GM11168 (cell line): ENCODE data around the gene STOML2.

ENCODE experiments used
- in situ Hi-C: fragments of 300-500 bp; cut with MboI; formaldehyde crosslinking; loops from one replicate; pipeline ENCODE4 v1.12.0; 2022; ENCODE audit warnings: low sequenced_read_pairs; ENCODE audit not compliant: unreplicated experiment

STOML2 gene

DNA sequence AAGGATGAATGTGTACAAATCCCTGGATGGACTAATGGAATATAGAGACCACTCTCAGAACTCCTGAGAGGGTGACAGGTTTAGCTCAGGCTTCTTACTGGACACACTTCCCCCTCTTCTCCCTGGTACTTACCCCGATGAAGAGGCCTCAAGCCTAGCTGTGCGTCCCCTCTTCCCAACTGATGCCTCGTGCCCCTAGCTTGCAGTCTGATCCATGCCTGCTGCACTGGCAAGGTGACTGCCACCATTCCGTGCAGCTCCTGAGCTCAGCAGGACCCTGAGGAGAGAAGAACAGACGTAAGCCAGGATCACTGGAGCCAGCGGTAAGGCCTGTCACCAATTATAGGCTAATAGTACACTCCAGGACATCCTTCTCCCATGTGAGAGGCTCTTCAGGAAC lies 5.5 kb upstream of the STOML2 start:
- in situ Hi-C loops: no loop called here

DNA sequence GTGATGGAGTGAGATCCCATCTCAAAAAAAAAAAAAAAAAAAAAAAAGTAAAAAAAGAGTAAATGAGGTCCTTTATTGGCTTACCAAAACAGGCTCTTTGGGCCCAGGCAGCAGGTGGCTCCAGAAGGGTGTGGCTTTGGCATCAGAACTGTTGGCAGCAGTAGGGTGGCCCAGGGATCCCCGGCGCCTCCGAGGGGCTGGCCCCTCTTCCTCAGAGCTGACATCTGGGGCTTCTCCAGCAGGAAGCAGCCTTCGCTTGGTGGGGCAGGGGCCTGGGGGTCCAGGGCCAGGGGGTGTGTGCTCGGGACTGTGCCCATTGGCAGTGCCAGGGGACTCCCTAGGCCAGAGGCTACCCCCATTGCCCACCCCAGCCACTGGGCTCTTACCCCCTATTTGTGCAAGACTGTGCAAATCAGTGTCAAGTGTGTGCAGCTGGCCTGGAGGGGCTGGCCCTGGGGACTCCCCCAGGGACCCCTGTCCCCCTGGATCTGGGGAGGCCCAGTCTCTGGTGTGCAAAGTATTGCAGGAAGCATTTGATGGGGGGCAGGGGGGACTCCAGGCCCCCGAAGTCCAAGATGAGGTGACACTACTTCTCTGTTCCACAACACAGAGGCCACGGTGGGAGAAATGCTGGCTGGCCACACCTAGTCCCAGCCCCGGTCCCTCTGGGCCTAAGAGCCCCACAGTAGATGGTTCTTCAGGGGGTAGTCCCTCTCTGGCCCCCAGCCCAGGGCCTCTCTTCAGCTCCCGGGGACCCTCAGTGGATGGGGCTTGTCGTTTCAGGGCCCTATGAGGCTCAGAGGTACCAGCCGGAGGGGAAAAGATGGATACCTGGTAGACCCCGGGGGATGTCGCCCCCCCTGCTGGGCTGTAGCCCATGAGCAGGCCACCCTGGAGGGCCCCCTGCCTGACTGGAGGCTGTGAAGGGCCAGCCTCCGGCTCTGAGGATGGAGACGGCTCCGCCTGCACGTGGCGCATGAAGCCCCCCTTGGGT lies 4.7 kb upstream of the STOML2 start:
- in situ Hi-C loops: no loop called here

GRCh38 chr9:35106343-35106730 lies 3.4 kb upstream of the STOML2 start:
- in situ Hi-C loops: no loop called here

DNA sequence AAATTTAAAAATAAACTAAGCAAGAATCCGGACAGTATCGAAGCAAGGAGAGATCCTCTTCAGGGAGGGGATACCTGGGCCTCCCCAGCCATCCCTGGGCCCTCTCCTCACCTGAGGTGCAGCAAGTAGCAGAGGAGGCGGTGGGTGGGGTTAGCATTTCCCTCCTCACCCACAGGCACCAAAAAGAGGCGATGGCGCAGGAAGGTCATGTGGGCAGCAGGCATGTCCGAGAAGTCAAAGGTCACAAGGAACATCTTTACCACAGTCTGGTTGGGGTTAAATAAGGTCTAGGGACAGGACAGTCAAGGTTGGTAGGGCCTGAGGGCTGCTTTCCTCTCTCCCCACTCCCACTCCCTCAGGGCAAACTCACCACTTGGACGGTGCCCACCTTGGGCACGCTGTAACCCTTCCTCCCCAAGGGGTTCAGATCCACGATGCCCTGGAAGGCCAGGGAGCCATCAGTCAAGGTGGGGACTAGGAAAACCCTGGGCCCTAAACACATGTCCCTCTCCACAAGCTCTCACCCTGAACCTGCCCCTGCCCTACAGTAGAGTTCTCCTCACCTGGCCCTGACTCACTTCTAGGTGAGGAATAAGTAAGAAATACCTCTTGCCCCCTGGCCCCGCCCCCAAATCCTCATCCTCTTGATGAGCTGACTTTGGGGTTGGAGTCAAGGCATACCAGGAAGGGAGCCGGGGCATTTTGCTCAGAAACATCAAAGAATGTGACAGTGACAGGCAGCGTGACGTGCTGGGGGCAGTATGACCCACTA lies 2.8 kb upstream of the STOML2 start:
- in situ Hi-C loops: no loop called here

- in situ Hi-C loops: no loop called here
Observed at GRCh38 chr9:35105126-35105525, 2.2 kb upstream of the STOML2 start.

GRCh38 chr9:35104586-35104985 lies 1.7 kb upstream of the STOML2 start:
- in situ Hi-C loops: no loop called here

GRCh38 chr9:35103660-35104191 lies 795 bp upstream of the STOML2 start:
- in situ Hi-C loops: no loop called here

- in situ Hi-C loops: no loop called here
Observed at GRCh38 chr9:35102465-35102768, 514 bp downstream of the STOML2 start.

DNA sequence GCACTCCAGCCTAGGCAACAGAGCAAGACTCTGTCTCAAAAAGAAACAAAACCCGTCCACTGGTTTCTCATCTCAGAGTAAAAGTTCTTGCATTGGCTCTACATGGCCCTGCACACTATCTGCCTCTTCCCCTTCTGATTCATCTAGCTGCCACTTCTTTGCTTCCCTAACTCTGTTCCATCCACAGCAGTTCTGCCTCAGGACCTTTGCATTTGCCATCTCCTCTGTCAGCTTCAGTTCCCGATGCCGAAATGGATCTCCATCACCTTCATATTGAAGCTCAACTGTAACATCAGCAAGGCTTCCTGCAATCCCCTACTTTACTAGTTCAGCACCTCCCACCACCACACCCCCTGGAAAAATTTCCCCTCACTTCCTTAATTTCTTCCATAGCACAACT lies 5.4 kb downstream of the STOML2 start:
- in situ Hi-C loops: no loop called here

GRCh38 chr9:35096035-35096849 lies 6.7 kb downstream of the STOML2 start, which contains the start of gene PIGO:
PIGO (minus strand) TSS chr9:35096591; CDS start chr9:35095565, 1,026 bp downstream.
- in situ Hi-C loops: no loop called here

DNA sequence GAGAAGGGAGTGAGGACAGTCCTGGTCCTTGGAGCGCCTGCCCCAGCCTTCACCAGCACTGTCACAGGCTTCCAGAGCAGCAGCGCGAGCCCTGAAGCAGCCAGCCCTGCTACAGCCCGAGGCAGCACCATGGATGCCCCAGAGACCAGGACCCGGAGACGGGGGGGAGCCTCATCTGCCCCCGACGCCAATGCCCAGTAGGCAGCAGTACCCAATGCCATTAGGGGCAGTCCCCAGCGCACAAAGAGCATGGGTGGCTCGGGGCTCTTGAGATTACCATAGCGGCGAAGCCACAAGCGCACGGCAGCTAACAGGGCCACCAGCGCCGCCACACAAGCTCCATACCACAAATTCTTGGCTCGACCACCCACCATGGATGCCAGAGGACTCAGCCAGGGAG lies 11.4 kb downstream of the STOML2 start:
- in situ Hi-C loops: no loop called here

DNA sequence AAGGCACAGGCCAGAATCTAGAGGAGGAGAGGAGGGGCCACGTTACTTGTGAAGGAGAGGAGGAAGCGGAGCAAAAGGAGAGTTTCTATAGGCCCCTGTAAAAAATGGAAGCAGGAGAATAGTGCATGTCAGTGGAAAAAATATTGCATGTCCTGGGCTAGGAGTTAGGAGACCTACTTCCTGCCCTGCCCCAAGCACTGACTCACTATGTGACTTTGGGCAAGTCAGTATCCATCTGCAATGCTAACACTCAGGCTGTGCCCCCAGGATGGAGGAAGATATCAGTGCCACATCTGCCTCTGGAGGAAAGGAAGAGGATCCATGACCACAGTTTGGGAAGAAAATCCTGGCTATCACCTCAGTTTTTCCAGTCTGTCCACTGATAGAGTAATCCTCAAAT lies 13.5 kb downstream of the STOML2 start:
- in situ Hi-C loops: no loop called here

DNA sequence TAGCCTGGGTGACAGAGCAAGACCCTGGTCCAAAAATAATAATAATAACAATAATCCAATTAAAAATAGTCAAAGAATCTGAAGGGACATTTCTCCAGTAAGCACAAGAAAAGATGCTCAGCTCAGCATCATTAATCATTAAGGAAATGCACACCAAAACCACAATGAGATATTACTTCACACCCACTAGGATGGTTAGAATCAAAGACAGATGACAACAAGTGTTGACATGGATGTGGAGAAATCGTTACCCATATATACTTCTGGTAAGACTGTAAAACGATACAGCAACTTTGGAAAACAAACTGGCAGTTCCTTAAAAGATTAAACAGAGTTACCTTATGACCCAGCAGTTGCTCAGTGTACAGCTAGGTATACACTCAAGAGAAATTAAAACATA lies 17.9 kb downstream of the STOML2 start:
- in situ Hi-C loops: no loop called here

- in situ Hi-C loops: no loop called here
Observed at GRCh38 chr9:35079426-35080341, 23.2 kb downstream of the STOML2 start, which contains the start of gene FANCG. FANCG (minus strand) TSS chr9:35079942; CDS start chr9:35079524, 418 bp downstream.

GRCh38 chr9:35079041-35079425 lies 23.9 kb downstream of the STOML2 start:
- in situ Hi-C loops: no loop called here

GRCh38 chr9:35078066-35078465 lies 24.9 kb downstream of the STOML2 start:
- in situ Hi-C loops: no loop called here

DNA sequence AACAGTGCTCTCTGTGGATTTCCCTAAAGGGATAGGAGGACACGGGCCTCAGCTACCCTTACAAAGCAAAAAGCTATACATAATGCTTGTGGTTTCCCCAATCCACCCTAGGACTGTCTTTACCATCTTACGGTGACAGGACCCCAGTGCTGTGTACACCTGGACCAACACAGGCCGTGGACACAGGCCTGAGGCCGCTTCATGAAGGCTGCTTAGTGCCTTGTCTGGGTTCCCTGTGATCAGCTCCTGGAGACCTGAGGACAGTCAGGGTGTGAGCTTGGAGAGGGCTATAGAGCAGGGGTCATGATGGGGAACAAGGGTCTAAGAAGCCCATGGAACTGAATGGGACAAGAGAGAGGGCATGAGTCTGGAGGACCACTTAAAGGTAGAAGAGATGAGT lies 26.1 kb downstream of the STOML2 start:
- in situ Hi-C loops: no loop called here

- in situ Hi-C loops: no loop called here
Observed at GRCh38 chr9:35075358-35075757, 27.6 kb downstream of the STOML2 start.

GRCh38 chr9:35074791-35075190 lies 28.1 kb downstream of the STOML2 start:
- in situ Hi-C loops: loop anchor here (25.0 kb wide), 1 partner anchor 663 kb away; the partner anchor contains the start of genes CREB3, GBA2, RGP1 and TLN1
